Measurements from ENCODE around the gene SELENOW.

SELENOW gene

DNA sequence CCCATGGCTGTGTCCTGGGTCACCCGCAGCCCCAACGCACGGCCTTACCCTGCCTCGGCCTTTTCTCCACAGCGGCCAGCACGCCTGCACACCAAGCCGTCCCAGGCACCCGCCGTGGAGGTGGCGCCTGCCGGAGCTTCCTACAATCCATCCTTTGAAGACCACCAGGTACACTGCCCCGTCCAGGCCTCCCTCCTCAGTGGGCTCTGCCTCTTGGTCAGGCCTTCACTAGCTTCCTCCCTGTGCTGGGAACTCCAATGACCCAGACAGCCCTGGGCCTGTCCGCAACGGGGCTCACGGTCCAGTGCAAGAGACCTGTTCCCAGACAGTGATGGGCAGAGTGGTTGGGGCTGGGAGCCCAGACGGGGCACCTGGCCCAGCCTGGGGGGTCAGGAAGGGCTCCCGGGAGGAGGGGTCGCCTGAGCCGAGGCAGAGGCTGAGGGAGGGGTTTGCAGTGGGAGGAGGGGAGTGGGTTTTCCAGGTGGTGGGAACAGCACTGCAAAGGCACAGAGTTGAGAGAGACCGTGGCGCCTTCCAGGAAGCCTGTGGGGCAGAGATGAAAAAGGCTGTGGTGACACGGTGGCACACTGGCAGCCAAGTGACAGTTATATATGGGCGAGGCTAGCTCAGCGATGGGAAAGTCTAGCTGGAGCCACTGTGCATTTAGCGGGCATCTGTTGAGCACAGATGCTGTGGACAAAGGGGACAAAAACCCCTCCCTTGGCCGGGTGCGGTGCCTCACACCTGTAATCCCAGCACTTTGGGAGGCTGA is 25.9 kb upstream of the SELENOW start:
- no peak overlapping the region for H3K4me3 ChIP-seq (ENCODE audit: low read length)
- no peak for DNase-seq (ENCODE audit: low read depth)
- no peak for TF ChIP-seq CTCF (IDR thresholded peaks at IDR 0.05; ENCODE audit: insufficient read depth, low read depth, low read length, missing control alignments)

GRCh38 chr19:47754206-47755064 is 24.1 kb upstream of the SELENOW start:
- DNase-seq (ENCODE audit: low read depth), result no peak
- no peak for TF ChIP-seq CTCF (IDR thresholded peaks at IDR 0.05; ENCODE audit: insufficient read depth, low read depth, low read length, missing control alignments)
- no peak overlapping the region for H3K4me3 ChIP-seq (ENCODE audit: low read length)

- DNase-seq (ENCODE audit: low read depth), result no peak
- no peak for TF ChIP-seq CTCF (IDR thresholded peaks at IDR 0.05; ENCODE audit: insufficient read depth, low read depth, low read length, missing control alignments)
Measured at GRCh38 chr19:47755065-47755761, 23.3 kb upstream of the SELENOW start.

DNA sequence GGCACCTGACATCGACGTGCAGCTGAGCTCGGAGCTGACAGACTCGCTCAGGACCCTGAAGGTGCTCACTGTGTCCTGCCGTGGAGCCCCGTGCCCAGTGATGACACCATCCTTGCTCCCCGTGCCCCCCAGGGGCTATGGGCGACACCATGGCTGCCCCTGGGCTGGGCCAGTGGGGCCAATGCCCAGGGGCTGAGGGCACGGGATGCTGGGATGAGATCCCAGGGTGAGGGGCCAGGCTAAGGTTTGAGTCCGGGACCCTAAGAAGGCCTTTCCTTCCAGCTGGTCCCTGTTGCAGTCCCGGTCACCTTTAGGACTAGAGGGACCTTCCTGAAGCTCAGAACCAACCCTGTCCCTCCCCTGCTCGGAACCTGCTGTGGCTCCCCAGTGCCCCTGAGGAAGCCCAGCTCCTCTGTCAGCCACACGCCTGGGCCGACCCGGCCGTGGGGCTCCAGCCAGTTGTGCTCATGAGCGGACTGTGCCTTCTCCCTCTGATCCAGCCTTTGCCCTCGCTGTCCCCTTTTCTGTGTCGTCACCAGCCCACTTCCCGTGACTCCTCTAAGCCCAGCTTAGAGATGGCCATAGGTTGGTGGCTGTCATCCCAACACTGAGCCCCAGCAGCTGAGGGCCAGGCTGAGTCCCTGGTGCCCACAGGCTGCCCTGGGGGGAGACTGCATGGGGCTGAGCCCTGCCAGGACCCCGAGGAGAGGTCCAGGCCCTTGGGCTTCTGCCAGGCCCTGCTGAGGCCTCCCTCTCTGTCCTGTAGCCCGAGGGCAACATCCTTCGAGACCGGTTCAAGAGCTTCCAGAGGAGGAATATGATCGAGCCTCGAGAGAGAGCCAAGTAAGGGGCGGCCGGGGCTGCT is 22.5 kb upstream of the SELENOW start:
- no peak for TF ChIP-seq CTCF (IDR thresholded peaks at IDR 0.05; ENCODE audit: insufficient read depth, low read depth, low read length, missing control alignments)
- H3K4me3 ChIP-seq (ENCODE audit: low read length), result no peak overlapping the region
- DNase-seq (ENCODE audit: low read depth), result no peak

More at GRCh38 chr19:47755065-47755761, 23.3 kb upstream of the SELENOW start:
- H3K4me3 ChIP-seq (ENCODE audit: low read length), result no peak overlapping the region

DNA sequence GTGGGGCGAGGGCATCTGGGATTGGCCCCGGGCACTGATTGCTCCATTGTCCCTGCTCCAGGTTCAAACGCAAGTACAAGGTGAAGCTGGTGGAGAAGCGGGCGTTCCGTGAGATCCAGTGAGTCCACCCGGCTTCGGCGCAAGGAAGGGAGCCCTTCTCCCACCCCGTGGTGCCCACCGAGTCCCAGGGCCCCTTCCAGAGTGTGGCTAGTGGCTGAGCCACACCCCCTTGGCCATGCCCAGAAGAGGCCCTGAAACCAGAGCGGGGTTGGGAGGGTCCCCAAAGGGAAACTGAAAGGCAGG is 21.9 kb upstream of the SELENOW start:
- H3K4me3 ChIP-seq (ENCODE audit: low read length), result no peak overlapping the region
- DNase-seq (ENCODE audit: low read depth), result no peak
- TF ChIP-seq CTCF (IDR thresholded peaks at IDR 0.05; ENCODE audit: insufficient read depth, low read depth, low read length, missing control alignments), result no peak

GRCh38 chr19:47756953-47757608 is 21.4 kb upstream of the SELENOW start:
- TF ChIP-seq CTCF (IDR thresholded peaks at IDR 0.05; ENCODE audit: insufficient read depth, low read depth, low read length, missing control alignments), result no peak
- DNase-seq (ENCODE audit: low read depth), result no peak
- no peak overlapping the region for H3K4me3 ChIP-seq (ENCODE audit: low read length)
